Iris pigment epithelial cell (primary cell): Measurements from ENCODE around the gene TGFBR3.
A peak's percentile ranks its signal among the peaks of the same experiment; 100 is the strongest.

Source experiments
- DNase-seq: peaks from one replicate; pipeline ENCODE4 v3.0.0-alpha.2; 2011; ENCODE audit warnings: low read depth

The TGFBR3 gene

DNA sequence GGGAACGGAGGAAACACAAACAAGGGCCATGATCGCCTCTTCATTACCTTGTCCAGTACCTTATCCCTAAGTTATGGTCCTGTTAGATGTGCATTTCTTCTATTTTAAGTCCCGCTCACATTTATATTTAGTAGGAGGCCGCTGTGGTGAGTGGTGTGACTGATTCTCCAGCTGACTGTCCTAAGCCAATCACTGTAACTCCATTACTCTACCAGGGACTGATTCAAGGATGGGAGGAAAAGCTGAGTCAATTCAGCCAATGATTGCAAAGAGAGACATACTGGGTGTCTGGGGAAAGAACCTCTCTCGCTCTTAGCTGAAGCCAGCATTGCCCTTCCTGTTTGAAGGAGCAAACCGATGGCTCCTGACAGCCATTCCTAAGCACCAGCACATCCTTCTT, 59.7 kb downstream of the TGFBR3 start:
- no peak for DNase-seq

DNA sequence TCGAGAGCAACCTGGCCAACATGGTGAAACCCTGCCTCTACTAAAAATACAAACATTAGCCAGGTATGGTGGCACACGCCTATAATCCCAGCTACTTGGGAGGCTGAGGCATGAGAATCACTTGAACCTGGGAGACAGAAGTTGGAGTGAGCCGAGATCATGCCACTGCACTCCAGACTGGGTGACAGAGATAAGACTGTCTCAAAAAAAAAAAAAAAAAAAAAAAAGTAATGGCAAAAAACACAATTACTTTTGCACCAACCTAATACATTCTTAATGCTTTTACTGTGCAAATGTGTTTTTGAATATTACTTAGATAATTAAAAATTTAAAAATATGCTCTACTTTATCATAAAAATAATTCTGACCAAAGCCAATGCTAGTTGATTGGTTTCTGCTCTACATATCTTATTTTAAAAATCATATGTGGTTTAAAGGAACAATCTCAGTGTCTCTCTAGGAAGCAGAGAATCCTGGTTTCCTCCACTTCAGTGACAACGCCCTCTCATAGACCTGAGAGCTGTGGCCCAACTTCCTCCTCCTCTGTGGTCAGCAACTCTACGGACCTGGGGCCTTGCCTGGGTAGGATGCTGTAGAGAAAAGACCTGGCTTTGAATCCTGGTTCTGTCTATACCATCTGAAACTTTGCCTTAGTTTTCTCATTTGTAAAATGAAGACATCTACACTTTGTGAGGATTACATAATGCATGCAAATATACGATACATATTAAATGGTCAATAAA, 64.7 kb downstream of the TGFBR3 start:
- DNase-seq, result no peak

DNA sequence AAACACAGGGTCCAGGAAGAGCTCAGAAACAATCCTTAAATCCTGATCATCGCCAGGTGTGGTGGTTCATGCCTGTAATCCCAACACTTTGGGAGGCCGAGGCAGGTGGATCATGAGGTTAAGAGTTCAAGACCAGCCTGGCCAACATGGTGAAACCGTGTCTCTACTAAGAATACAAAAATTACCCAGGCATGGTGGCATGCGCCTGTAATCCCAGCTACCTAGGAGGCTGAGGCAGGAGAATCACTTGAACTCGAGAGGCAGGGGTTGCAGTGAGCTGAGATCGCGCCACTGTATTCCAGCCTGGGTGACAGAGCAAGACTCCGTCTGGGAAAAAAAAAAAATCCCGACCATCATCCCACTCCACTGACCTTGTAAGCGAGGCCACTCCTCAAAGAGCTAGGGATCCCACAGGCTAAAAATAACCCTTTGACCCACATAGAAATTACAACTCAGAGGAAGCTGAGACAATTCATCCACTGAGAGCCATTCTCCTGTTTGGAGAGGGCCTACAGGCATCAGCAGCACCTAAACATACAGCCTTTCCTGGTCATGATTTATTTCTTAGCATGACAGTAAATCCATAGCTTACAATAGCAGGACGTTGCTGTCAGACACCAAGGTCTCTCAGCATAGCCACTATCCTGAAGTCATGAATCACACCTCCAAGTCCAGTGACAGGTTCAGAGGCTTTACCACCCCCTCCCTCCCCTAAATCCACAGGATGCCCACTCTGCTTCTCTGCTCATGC, 66.7 kb downstream of the TGFBR3 start:
- no peak for DNase-seq

DNA sequence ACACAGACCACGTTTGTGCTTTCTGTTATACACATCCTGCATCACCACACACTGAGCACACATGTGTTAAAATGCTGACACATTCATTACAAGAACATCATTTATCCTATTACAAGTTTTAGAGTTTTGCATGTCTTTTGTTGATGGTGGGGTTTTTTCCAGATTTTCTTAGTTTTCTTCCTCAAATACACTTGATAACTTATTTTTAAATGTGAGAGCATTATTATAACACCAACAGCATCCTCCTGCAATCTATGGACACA, 67.3 kb downstream of the TGFBR3 start:
- DNase-seq, result no peak

DNA sequence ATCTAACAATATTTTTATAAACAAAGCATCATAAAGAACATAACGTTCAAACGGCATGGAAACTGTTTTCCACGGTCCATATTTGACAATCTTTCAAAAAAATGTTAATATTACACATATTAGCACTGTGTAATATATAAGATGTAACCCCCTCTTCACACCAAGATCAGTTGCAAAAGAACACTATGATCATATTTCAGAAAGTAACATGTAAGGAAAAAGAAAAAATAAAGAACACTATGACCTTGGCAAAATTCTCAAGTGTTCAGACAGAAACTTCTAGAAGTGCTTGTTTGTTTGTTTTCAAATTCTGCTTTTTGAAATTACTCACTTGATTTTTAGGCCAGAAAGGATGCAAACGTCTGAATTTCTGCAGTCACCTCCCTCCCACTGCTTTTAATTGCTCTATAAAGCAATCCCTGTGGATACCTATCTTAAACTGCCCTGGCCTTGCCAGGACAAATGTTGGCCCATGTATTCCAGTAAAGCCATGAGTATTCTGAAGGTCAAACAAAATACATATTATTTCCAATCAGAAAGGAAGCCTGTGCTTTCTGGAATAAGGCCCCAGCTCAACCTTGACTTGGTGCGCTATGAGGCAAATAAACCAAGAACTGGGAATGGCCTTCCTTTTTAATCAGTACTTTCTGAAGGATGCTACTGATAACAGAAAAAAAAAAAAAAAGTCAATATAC, 68.6 kb downstream of the TGFBR3 start:
- no peak for DNase-seq

DNA sequence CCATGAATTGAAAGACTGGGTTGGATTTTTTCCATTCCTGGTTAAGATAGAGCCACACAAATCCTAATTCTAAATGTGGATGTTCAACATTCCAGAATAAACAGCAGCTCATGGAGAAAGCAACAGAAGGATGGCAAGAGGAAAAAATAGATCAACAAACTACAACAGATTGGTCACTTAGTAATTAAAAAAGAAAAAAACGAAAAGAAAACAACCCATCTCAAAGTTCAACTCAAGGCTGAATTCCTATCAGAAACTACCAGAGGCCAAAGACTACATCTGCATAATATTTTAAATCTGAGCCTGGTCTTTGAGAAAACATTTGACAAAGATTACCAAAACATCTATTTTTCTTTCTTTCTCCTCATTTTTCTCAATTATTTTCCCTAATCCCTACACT, 69.9 kb downstream of the TGFBR3 start:
- no peak for DNase-seq

DNA sequence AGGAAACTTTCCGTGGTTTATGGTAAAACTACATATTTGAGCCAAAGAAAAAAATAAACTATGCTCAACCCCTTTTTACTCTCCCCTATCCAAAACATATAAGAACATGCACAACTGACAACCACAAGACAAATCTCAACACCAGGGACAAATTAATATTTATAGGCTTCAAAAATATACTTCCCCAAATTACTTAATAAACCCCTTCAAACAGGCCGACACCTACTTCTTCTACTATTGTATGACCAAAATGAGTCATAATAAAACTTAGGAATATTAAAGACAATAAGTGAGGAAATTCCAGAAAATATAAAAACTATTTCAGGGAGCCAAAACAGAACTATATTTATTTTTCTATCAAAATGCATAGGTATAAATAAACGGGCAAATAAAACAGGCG, 71.5 kb downstream of the TGFBR3 start:
- DNase-seq, result no peak

DNA sequence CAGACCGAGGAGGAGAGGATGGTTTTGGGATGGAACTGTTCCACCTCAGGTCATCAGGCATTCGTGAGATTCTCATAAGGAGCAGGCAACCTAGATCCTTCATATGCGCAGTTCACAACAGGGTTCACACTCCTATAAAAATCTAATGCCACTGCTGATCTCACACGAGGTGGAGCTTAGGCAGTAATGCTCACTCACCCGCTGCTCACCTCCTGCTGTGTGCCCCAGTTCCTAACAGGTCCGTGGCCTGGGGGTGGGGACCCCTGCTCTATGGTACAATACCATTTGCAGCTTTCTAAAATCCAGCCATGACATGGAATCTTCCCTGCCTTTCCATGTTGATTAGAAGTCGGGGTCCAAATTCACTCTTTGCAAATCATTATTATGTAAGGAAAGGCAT, 72.1 kb downstream of the TGFBR3 start:
- DNase-seq, result no peak

DNA sequence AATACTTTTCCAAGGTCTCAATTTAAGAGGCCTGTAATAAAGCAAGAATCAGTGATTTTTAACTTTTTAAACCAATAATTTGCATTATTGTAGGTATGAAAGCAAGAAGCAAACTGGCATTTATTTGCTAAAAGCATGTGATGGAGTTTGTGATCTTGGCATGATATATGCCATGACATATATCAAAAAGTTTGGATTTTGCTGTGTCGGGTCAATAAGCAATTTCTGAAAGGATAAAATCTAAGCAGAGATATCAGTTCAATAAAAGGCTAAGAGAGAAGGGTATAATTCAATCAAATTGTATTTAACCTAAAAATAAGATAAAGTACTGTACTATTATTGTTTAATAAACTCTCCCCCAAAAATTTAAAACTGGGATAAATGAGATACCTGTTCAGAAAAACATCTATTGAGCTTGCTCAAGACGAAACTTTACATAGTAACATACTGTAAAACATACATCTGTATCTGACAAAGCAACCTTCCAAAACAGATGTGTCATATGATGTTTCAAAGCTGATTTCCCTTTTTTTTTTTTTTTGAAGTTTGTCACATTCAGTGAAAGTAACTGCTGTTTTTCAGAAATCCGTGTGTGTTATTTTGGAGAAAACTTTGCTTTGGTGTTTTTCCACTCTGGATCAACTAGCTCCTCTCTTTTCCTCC, 74.5 kb downstream of the TGFBR3 start:
- DNase-seq, result no peak

DNA sequence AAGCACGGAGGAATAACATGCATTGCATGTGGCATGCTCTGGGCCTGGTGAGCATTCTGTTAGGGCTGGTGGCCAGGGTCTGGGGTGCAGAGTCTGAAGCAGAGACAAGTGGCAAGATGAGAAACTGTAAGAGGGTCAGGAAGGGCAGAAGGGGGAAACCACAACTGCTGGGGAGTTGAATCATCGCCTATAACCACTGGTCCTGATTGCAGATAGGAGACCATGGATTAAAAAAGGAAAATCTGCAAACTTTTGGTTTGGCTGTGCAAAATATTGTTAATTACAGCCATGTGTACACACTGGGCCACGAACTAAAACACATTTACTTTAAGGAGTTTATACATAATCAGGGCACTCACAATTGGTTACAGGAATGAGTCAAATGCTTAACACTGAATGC, 76.6 kb downstream of the TGFBR3 start:
- DNase-seq, result peak; percentile 55

DNA sequence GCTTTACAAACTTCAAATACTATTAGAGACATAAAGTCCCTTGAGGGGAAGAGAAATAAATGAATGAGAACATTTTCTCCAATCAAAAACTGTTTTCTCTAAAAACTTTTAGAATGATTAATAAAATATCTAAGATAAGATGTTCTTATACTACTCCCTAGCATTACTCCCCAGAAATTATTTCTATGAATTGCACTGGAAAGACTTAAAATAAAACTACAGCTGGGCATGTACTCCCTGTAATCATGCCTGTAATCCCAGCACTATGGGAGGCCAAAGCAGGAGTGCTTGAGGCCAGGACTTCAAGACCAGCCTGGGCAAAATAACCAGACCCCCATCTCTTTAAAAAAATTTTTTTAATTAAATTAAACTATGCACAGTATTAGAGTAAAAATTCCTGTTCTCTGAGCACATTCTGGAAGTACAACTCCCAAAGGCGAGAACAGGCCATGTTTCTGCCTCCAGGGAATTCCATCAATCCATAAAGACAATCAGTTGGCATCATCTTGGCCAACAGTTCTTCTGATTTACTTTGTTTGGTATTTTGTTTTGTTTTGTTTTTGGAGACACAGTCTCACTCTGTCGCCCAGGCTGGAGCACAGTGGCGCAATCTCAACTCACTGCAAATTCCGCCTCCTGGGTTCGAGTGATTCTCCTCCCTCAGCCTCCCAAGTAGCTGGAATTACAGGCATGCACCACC, 77.9 kb downstream of the TGFBR3 start:
- DNase-seq, result no peak

DNA sequence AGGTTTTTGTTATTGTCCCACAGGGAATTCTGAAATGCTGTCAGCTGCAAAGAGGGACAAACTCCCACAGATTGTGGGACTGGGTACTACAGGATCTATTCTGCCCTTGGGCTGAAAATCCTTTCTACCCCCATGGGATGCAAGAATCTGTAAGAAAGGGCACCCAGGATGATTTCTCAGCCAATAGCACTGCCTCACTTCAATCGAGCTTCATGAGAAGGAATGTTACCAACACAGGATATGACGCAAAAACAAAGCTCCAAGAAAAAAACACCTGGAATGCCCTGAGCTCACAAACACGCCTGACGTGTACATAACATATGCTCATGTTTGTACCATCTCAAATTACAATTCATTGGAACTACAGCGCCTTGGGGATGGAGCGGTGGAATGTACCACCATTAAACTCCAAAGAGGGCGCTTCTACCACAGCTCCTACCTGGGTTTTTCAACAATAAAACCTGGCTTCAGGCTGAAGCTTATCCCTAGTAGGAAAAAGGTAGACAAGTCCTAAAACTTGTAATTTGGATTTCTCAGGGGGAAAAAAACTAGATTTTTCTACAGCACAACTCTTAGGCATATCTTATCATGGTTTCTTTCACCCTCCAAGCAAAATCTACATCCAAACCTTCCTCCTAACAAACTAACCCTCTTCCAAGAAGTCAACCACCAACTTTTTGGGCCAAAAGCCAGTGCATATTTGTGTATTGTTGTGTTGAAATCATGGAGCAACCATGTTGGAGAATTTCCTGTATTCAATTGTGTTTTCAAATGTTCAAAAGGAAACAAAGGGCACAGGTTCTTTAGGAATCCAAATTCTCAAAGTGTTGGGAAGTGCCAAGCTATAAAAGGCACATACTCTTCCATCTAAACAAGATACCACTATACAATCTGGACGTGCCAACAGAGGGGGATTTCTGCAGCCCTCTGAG, 78.9 kb downstream of the TGFBR3 start:
- peak; percentile 72 for DNase-seq

DNA sequence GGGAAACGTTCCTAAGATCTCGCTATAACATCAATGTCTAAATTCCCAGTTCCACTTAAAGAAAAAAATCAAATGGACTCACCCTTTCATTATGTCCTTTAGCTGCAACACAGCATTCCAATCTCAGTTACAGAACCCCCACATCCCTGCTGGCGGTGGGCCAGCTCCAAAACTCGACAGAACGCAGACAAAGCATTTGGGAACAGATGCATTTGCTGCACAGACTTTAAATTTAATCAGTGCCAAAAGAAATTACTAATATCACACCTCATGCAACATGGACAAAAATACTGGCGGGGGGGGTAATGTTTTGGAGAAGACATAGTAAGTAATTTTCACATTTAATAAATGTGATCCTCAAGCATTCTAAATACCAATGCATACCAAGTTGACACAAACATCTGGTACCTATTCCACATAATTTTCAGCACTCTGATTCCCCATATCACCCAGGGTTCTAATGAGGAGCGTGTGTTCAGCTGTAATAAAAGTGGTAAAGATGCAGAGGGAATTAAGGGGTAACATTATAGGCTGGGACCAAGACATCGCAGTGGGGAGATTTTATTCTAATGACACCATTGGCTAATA, 79.7 kb downstream of the TGFBR3 start:
- DNase-seq, result no peak

DNA sequence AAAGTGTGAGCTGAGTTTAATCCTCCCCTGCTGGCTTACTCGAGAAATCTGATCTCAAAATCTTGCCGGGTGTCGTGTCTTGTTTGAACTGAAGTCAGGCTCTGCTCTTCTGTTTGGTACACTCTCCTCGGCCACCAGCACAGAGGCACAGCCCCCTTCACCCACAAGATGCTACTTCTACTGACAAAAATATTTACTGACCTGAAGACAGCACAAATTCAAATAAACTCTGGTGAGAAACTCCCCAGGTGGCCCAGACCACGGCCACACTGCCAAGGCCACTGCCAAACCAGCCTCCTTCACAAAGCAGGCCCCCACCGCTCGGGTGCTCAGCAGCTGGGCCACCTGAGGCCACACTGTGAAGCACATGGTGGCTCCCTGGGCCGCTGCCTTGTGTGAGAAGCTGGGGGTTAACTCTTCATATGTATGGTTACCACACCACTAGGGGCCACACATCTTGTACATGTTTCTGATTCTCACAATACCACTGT, 80.6 kb downstream of the TGFBR3 start:
- DNase-seq, result no peak

DNA sequence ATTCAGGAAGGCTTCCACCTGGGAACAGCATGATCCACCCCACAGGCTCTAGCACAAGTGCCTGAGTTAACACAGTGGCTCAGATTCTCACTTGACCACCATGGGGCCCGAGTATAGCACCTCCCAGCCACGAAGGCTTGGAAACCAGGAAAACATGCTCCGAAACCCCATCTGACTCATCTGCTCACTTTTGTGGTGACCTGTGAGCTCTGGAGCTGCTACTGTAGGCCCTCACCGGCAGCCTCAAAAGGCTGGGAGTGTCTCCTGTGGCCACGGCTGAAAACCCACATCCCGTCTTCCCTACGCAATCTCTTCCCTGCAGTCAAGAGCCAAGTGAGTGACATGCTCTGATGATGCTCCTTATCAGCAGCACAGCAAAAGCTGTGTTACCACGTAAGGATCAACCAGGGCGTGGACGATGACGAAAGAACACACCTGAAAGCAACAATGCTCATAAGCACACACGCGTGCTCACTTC, 81.4 kb downstream of the TGFBR3 start:
- peak; percentile 93 for DNase-seq

DNA sequence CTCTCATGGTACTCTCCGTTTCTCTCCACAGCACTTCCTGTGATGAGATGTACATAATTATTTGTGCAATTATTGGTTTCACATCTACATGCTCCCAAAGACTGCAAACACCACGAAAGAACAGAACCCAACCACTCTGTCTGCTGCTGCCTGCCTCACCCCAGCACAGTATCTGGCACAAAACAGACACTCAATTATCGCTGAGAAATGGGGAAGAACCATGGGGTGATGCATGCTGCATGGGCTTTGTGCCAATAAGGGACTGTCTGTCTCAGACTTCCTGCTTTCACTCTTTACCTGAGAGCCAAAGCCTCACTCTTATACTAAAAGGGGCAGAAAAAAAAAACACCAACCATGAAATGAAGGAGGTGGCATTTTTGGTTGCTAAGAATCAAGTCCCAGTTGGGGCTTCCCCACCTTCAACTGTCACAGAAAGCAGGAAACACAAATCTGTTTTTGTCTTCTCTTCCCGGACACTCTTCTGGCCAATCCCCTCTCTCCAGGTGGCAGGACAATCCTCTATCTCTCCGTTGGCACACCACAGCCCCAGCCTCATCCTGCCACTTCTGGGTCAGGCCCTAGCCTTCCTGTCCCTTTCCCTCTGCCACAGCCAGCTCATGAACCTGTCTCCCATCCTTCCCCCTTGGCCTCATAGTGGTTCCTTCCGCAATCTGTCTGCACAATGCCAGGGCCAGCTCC, 82.0 kb downstream of the TGFBR3 start:
- no peak for DNase-seq

DNA sequence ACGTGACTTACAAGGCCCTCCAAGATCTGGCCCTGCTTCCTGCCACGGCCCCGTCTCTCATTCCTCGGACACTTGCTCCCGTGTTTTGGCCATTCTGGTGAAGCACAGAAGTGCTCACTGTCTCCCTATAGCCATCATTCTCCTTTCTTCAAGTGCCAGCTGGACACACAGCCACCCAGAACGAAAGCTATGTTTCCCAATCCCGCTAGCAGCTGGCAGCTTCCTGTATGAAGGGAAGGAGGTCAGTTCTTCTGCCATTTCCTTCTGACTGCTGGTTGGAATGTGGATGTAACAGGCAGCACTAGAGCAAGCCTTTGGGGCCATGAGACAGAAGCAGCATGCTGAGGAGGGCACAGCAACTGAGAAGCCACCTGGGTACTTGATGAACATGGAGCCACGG, 82.8 kb downstream of the TGFBR3 start:
- DNase-seq, result no peak

DNA sequence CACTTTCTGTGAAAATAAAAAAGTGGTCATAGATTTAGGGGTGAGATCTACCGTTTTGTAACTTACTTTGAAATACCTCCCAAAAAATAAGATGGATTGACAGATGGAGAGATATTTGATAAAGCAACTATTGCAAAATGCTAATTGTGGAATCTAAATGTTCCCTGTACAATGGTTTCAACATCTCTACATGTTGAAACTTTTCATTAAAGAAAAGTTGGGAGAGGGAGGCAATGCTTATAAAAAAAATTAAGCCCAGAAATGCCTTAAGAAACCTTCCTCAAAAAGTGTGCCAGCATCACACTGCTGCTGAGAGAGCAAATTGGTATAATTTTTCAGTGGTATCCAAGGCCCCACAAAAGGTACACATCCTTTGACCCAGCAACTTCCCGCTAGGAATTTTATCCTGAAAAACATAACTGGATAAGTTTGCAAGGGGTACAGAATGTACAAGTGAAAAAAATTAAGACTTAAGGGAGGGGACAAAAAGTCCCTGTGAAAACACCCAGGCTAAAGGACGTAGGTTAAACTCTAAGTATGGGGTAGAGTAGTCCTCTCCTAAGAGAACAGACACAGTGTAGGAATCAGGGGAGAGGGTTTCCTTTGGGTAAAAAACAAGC, 84.3 kb downstream of the TGFBR3 start:
- no peak for DNase-seq

DNA sequence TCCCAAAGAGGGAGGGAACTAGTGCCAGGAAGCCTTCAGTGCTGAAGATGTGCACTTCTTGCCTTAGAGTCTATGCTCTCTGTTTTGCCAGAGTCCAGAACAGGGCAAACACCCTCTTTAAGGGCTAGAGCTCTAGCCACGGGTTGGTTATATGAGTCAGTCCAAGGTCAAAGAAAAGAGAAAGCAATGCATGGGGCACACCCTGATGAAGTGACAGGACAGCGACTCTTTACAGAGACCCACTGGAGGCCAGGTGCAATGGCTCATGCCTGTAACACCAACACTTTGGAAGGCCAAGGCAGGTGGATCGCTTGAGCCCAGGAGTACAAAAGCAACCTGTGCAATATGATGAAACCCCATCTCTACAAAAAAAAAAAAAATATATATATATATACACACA, 86.1 kb downstream of the TGFBR3 start:
- no peak for DNase-seq
